ENCODE data around the gene KIF12. TPM values are rescaled to one million over a fixed set of nuclear protein-coding genes. Genes with fewer than 3 reads are reported as not detected.

Gene KIF12
- polyA plus RNA-seq, 1 donor: 136 TPM

GRCh38 chr9:114061830-114062474 is 37.1 kb downstream of the KIF12 start:
- no CpG with 5 or more reads among the region's 4 CpGs for WGBS (ENCODE audit: insufficient coverage, low lambda C conversion rate)
- DNase-seq: no peak
- Histone ChIP-seq H3K4me3 (ENCODE audit: low read length) (no peak overlapping the region), H3K36me3 (ENCODE audit: control insufficient read depth, insufficient read depth, low read length) (no peaks in the 10 kb centered on the region), H3K27ac (ENCODE audit: low read length) (no peak overlapping the region), H3K27me3 (ENCODE audit: control insufficient read depth, insufficient read depth, low read length) (no peaks in the 10 kb centered on the region), H3K9me3 (ENCODE audit: control insufficient read depth, low read depth, low read length) (no peaks in the 10 kb centered on the region), H3K4me1 (ENCODE audit: control insufficient read depth, insufficient read depth, low read length) (peaks cover 10% of the 10 kb centered on the region)

- no CpG with 5 or more reads among the region's 12 CpGs for WGBS (ENCODE audit: insufficient coverage, low lambda C conversion rate)
- no peaks in the 10 kb centered on the region for H3K27me3 ChIP-seq (ENCODE audit: control insufficient read depth, insufficient read depth, low read length)
- no peaks in the 10 kb centered on the region for H3K9me3 ChIP-seq (ENCODE audit: control insufficient read depth, low read depth, low read length)
- no peak overlapping the region for H3K27ac ChIP-seq (ENCODE audit: low read length)
- H3K36me3 ChIP-seq (ENCODE audit: control insufficient read depth, insufficient read depth, low read length): peaks cover 2% of the 10 kb centered on the region
- H3K4me3 ChIP-seq (ENCODE audit: low read length): no peak overlapping the region
- H3K4me1 ChIP-seq (ENCODE audit: control insufficient read depth, insufficient read depth, low read length): peaks cover 10% of the 10 kb centered on the region
- DNase-seq: no peak
Measured at GRCh38 chr9:114061292-114061691, 37.8 kb downstream of the KIF12 start.

GRCh38 chr9:114060711-114061110 is 38.4 kb downstream of the KIF12 start:
- Histone ChIP-seq H3K27ac (ENCODE audit: low read length) (no peak overlapping the region), H3K9me3 (ENCODE audit: control insufficient read depth, low read depth, low read length) (no peaks in the 10 kb centered on the region), H3K36me3 (ENCODE audit: control insufficient read depth, insufficient read depth, low read length) (peaks cover 2% of the 10 kb centered on the region), H3K4me1 (ENCODE audit: control insufficient read depth, insufficient read depth, low read length) (peaks cover 10% of the 10 kb centered on the region), H3K4me3 (ENCODE audit: low read length) (no peak overlapping the region), H3K27me3 (ENCODE audit: control insufficient read depth, insufficient read depth, low read length) (no peaks in the 10 kb centered on the region)
- no CpG with 5 or more reads among the region's 9 CpGs for WGBS (ENCODE audit: insufficient coverage, low lambda C conversion rate)
- no peak for DNase-seq

DNA sequence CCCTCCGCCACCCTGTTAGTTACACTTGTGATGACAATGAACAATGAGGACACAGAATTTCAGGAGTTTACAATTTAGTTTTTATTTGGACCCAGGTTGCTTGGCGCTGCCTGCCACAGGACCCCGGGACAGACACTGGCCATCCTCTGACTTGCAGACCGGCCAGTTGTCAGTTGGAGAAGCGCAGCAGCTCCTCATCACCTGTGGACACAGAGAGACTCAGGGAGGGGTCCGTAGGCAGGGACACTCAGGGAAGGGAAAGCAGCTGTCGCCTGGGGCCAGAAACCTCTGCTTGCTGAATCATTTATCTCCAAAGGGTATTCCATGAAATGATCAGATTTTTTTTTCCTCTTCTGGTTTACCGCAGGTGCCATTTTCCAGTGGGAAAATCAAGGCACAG is 39.0 kb downstream of the KIF12 start:
- DNase-seq: no peak
- H3K9me3 ChIP-seq (ENCODE audit: control insufficient read depth, low read depth, low read length): no peaks in the 10 kb centered on the region
- H3K4me3 ChIP-seq (ENCODE audit: low read length): no peak overlapping the region
- no CpG with 5 or more reads among the region's 8 CpGs for WGBS (ENCODE audit: insufficient coverage, low lambda C conversion rate)
- peaks cover 2% of the 10 kb centered on the region for H3K36me3 ChIP-seq (ENCODE audit: control insufficient read depth, insufficient read depth, low read length)
- no peak overlapping the region for H3K27ac ChIP-seq (ENCODE audit: low read length)
- H3K27me3 ChIP-seq (ENCODE audit: control insufficient read depth, insufficient read depth, low read length): no peaks in the 10 kb centered on the region
- peaks cover 10% of the 10 kb centered on the region for H3K4me1 ChIP-seq (ENCODE audit: control insufficient read depth, insufficient read depth, low read length)

DNA sequence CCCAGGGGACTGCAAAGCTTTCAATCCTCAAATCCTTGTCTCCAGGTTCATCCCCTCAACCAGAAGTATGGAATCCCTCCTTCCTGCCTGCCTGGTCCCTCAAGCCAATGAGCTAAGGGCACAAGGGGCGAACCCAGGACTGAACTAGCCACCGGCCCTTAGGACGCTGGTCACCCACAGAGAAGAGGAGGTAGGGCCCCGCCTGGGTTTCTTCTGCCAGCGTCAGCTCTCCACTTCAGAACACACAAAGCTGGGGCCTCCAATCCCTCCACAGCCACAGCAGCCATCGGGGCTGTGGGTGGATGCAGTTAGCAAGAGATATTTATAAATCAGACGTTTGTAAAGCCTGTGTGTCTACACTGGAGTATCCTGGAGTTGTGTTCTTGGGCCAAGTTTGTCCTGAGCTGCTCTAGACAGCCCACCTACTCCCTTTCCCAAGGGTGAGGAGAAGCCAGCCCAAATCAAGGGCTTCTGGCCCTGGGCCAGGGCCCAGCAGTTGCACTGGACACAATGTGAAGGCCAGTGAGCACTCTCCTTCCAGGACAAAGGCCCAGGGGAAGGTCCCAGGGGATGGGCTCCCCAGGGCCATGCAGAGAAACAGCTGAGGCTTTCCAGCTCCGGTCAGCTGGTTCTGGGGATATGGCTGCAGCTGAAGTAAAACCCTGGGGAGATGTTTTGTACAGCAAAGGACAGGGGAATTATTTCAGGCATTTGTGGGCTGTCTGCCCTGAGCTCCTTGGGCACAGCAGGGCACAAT is 39.9 kb downstream of the KIF12 start:
- Histone ChIP-seq H3K27ac (ENCODE audit: low read length) (no peak overlapping the region), H3K36me3 (ENCODE audit: control insufficient read depth, insufficient read depth, low read length) (peaks cover 2% of the 10 kb centered on the region), H3K27me3 (ENCODE audit: control insufficient read depth, insufficient read depth, low read length) (no peaks in the 10 kb centered on the region), H3K4me3 (ENCODE audit: low read length) (no peak overlapping the region), H3K4me1 (ENCODE audit: control insufficient read depth, insufficient read depth, low read length) (peaks cover 10% of the 10 kb centered on the region), H3K9me3 (ENCODE audit: control insufficient read depth, low read depth, low read length) (no peaks in the 10 kb centered on the region)
- no peak for DNase-seq
- WGBS (ENCODE audit: insufficient coverage, low lambda C conversion rate): no CpG with 5 or more reads among the region's 8 CpGs

DNA sequence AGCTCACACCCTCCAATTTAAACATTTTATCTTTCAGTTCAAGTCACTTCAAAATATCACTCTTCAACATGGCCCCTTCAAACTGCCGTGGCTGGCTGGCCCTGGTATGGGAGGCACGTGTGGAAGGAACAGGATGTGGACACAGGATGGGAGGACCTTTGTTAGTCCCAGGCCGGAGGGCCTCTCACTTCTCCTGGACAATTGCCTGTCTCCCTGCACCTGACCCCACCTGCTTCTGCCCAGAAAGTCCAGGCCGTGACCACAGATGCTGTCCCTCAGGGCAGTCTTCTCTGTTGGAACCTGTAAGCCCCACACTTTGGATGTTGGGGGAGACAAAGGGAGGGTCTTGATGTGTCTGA is 40.4 kb downstream of the KIF12 start:
- Histone ChIP-seq H3K4me1 (ENCODE audit: control insufficient read depth, insufficient read depth, low read length) (peaks cover 10% of the 10 kb centered on the region), H3K36me3 (ENCODE audit: control insufficient read depth, insufficient read depth, low read length) (peaks cover 2% of the 10 kb centered on the region), H3K9me3 (ENCODE audit: control insufficient read depth, low read depth, low read length) (no peaks in the 10 kb centered on the region), H3K4me3 (ENCODE audit: low read length) (no peak overlapping the region), H3K27ac (ENCODE audit: low read length) (no peak overlapping the region), H3K27me3 (ENCODE audit: control insufficient read depth, insufficient read depth, low read length) (no peaks in the 10 kb centered on the region)
- no CpG with 5 or more reads among the region's 4 CpGs for WGBS (ENCODE audit: insufficient coverage, low lambda C conversion rate)
- no peak for DNase-seq

GRCh38 chr9:114057161-114057885 is 41.8 kb downstream of the KIF12 start:
- Histone ChIP-seq H3K27ac (ENCODE audit: low read length) (no peak overlapping the region), H3K9me3 (ENCODE audit: control insufficient read depth, low read depth, low read length) (no peaks in the 10 kb centered on the region), H3K4me3 (ENCODE audit: low read length) (no peak overlapping the region), H3K4me1 (ENCODE audit: control insufficient read depth, insufficient read depth, low read length) (peaks cover 5% of the 10 kb centered on the region), H3K36me3 (ENCODE audit: control insufficient read depth, insufficient read depth, low read length) (peaks cover 4% of the 10 kb centered on the region), H3K27me3 (ENCODE audit: control insufficient read depth, insufficient read depth, low read length) (no peaks in the 10 kb centered on the region)
- WGBS (ENCODE audit: insufficient coverage, low lambda C conversion rate): no CpG with 5 or more reads among the region's 7 CpGs
- DNase-seq: no peak

DNA sequence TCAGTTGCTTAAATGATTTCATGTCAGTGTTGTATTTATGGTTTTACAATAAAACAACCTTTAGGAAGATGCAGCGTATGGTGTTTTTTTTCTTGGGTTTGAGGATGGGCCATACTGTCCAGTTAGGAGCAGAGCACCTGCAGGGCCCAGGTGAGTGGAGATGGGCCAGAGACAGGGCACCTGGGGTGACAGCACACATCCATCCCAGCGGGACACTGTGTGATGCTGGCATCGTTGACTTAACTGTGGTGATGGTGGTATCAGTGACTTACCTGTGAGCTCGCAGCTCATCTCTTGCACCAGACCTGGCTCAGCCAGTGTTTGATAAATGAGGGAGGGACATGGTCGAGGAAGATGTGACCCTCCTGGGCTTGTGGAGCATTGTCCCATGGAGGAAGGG is 42.6 kb downstream of the KIF12 start:
- no peak for DNase-seq
- WGBS (ENCODE audit: insufficient coverage, low lambda C conversion rate): no CpG with 5 or more reads among the region's 5 CpGs
- no peak overlapping the region for H3K27ac ChIP-seq (ENCODE audit: low read length)

GRCh38 chr9:114055894-114056293 is 43.2 kb downstream of the KIF12 start:
- peaks cover 10% of the 10 kb centered on the region for H3K36me3 ChIP-seq (ENCODE audit: control insufficient read depth, insufficient read depth, low read length)
- H3K27ac ChIP-seq (ENCODE audit: low read length): no peak overlapping the region
- no peak overlapping the region for H3K4me3 ChIP-seq (ENCODE audit: low read length)
- no peak for DNase-seq
- H3K27me3 ChIP-seq (ENCODE audit: control insufficient read depth, insufficient read depth, low read length): no peaks in the 10 kb centered on the region
- 95% methylated on average over 3 of the region's 7 CpGs for WGBS (ENCODE audit: insufficient coverage, low lambda C conversion rate)
- H3K4me1 ChIP-seq (ENCODE audit: control insufficient read depth, insufficient read depth, low read length): no peaks in the 10 kb centered on the region
- no peaks in the 10 kb centered on the region for H3K9me3 ChIP-seq (ENCODE audit: control insufficient read depth, low read depth, low read length)

More for the DNA sequence above, 42.6 kb downstream of the KIF12 start:
- Histone ChIP-seq H3K4me1 (ENCODE audit: control insufficient read depth, insufficient read depth, low read length) (no peaks in the 10 kb centered on the region), H3K36me3 (ENCODE audit: control insufficient read depth, insufficient read depth, low read length) (peaks cover 6% of the 10 kb centered on the region), H3K9me3 (ENCODE audit: control insufficient read depth, low read depth, low read length) (no peaks in the 10 kb centered on the region), H3K4me3 (ENCODE audit: low read length) (no peak overlapping the region), H3K27me3 (ENCODE audit: control insufficient read depth, insufficient read depth, low read length) (no peaks in the 10 kb centered on the region)

GRCh38 chr9:114055061-114055460 is 44.0 kb downstream of the KIF12 start:
- Histone ChIP-seq H3K4me3 (ENCODE audit: low read length) (no peak overlapping the region), H3K9me3 (ENCODE audit: control insufficient read depth, low read depth, low read length) (no peaks in the 10 kb centered on the region), H3K4me1 (ENCODE audit: control insufficient read depth, insufficient read depth, low read length) (no peaks in the 10 kb centered on the region), H3K36me3 (ENCODE audit: control insufficient read depth, insufficient read depth, low read length) (peaks cover 16% of the 10 kb centered on the region), H3K27ac (ENCODE audit: low read length) (no peak overlapping the region), H3K27me3 (ENCODE audit: control insufficient read depth, insufficient read depth, low read length) (no peaks in the 10 kb centered on the region)
- no peak for DNase-seq
- WGBS (ENCODE audit: insufficient coverage, low lambda C conversion rate): no CpG with 5 or more reads among the region's 18 CpGs
